HepG2 (cell line): ENCODE measurements around the gene PIP5K1C. TPM values are rescaled to one million over a fixed set of nuclear protein-coding genes. Genes with fewer than 3 reads are reported as not detected.
A peak's percentile ranks its signal among the peaks of the same experiment; 100 is the strongest.

Experiments used
- ATAC-seq: fragments of 200-7000 bp; cut with Tn5 transposase; 3 replicates; pipeline ENCODE4 v1.9.1; 2020; ENCODE audit warnings: mild to moderate bottlenecking, moderate library complexity
- BruUV-seq: library from RNA; stranded (reverse); fragments of 400-500 nt; replicated peaks from 2 replicates; lab custom pipeline; 2021; lab: Mats Ljungman, UMichigan
- CTCF ChIA-PET: fragments of 300-600 bp; formaldehyde crosslinking; extraction: SDS; loops from one replicate; lab custom pipeline; 2021; ENCODE audit warnings: low total read pairs, inconsistent platforms, low intra/inter-chr PET ratio; lab: Yijun Ruan, JAX
- POLR2A ChIA-PET: fragments of 350-600 bp; sonication (Branson Sonifier 250); formaldehyde crosslinking; loops from one replicate; lab custom pipeline; 2020; ENCODE audit warnings: antibody characterized with exemption, inconsistent platforms; lab: Yijun Ruan, JAX
- DNase-seq: peaks from one replicate; pipeline ENCODE4 v3.0.0-alpha.2; 2015; ENCODE audit warnings: low spot score
- FAIRE-seq: peaks from 3 replicates; lab custom pipeline; 2011; peaks lifted over from hg19 to GRCh38; lab: Jason Lieb, UNC
- H2AFZ ChIP-seq: one replicate; pipeline ENCODE4 v1.6.1; 2011; ENCODE audit warnings: low read length, inconsistent platforms
- H3K27ac ChIP-seq: fragments of 300-600 bp; 3 replicates; pipeline ENCODE4 v1.8.0; 2011; ENCODE audit warnings: mixed run types, mild to moderate bottlenecking, mixed read lengths, low read length, inconsistent platforms; ENCODE audit not compliant: insufficient read depth; ENCODE audit errors: extremely low read length
- H3K27me3 ChIP-seq, 2 experiments: fragments of 200-600 bp in 1 of 2; 2 replicates in 1 of 2; 3 replicates in 1 of 2; pipeline versions ENCODE4 v1.6.0 to v1.8.0; 2011; ENCODE audit warnings: low read length in 2 of 2, mild to moderate bottlenecking in 2 of 2, moderate library complexity in 2 of 2, inconsistent platforms in 1 of 2; ENCODE audit not compliant: insufficient read depth in 2 of 2, control insufficient read depth in 1 of 2
- H3K36me3 ChIP-seq, 2 experiments: fragments of 200-600 bp in 1 of 2; replicated peaks in 1 of 2; 2 replicates in 1 of 2; 3 replicates in 1 of 2; pipeline versions ENCODE4 v1.5.1 to v1.8.0; 2011; ENCODE audit warnings: low read length in 2 of 2, inconsistent platforms in 1 of 2; ENCODE audit not compliant: insufficient read depth in 2 of 2, control insufficient read depth in 1 of 2
- H3K4me1 ChIP-seq: 2 replicates; pipeline ENCODE4 v1.5.1; 2012; ENCODE audit warnings: low read length, inconsistent platforms; ENCODE audit not compliant: insufficient read depth
- H3K4me2 ChIP-seq: 2 replicates; pipeline ENCODE4 v1.6.0; 2011; ENCODE audit warnings: low read depth, low read length, inconsistent platforms
- H3K4me3 ChIP-seq, 3 experiments: fragments of 200-600 bp in 1 of 3; sonication (generic), shearing (Covaris generic) in 1 of 3; replicated peaks in 1 of 3; 2 replicates each; pipeline ENCODE4 v1.5.1; 2011 to 2016; ENCODE audit warnings: low read length in 3 of 3, inconsistent platforms in 2 of 3, low read depth in 2 of 3, mild to moderate bottlenecking in 2 of 3, control low read depth in 1 of 3, mixed read lengths in 1 of 3; ENCODE audit not compliant: insufficient read depth in 1 of 3
- H3K79me2 ChIP-seq: one replicate; pipeline ENCODE4 v1.6.1; 2011; ENCODE audit warnings: low read length, inconsistent platforms; ENCODE audit not compliant: insufficient read depth
- H3K9ac ChIP-seq: 2 replicates; pipeline ENCODE4 v1.6.0; 2011; ENCODE audit warnings: mild to moderate bottlenecking, low read depth, low read length, inconsistent platforms; ENCODE audit not compliant: insufficient read depth
- H3K9me3 ChIP-seq: 2 replicates; pipeline ENCODE4 v1.5.1; 2012; ENCODE audit warnings: mild to moderate bottlenecking, low read length
- H4K20me1 ChIP-seq: 2 replicates; pipeline ENCODE4 v1.6.0; 2011; ENCODE audit warnings: inconsistent platforms, mild to moderate bottlenecking, low read length, moderate library complexity; ENCODE audit not compliant: insufficient read depth
- CTCF ChIP-seq: sonication (generic); formaldehyde crosslinking; IDR thresholded peaks from 2 replicates; pipeline ENCODE4 v1.5.0; 2020; ENCODE audit warnings: mild to moderate bottlenecking, missing genetic modification reagents, moderate library complexity
- MATR3 ChIP-seq: sonication (generic); formaldehyde crosslinking; IDR thresholded peaks from 2 replicates; pipeline ENCODE4 v1.4.0; 2020; ENCODE audit warnings: missing genetic modification reagents
- NFKB2 ChIP-seq: sonication (generic); formaldehyde crosslinking; IDR thresholded peaks from 2 replicates; pipeline ENCODE4 v1.4.0; 2020; ENCODE audit warnings: missing genetic modification reagents, borderline replicate concordance
- PHF20 ChIP-seq: sonication (generic); formaldehyde crosslinking; IDR thresholded peaks from 2 replicates; pipeline ENCODE4 v1.5.0; 2020; ENCODE audit warnings: mild to moderate bottlenecking, missing genetic modification reagents
- REL ChIP-seq: sonication (generic); formaldehyde crosslinking; conservative IDR thresholded peaks from 2 replicates; pipeline ENCODE4 v1.8.0; 2022; ENCODE audit warnings: mild to moderate bottlenecking, missing genetic modification reagents, moderate library complexity
- RELA ChIP-seq: sonication (generic); formaldehyde crosslinking; IDR thresholded peaks from 2 replicates; pipeline ENCODE4 v1.4.0; 2020; ENCODE audit warnings: missing genetic modification reagents
- ZNF460 ChIP-seq: sonication (generic); formaldehyde crosslinking; IDR thresholded peaks from 2 replicates; pipeline ENCODE4 v1.5.1; 2020; ENCODE audit warnings: missing genetic modification reagents, mild to moderate bottlenecking, borderline replicate concordance
- ZSCAN21 ChIP-seq: sonication (generic); formaldehyde crosslinking; IDR thresholded peaks from 2 replicates; pipeline ENCODE4 v1.8.0; 2022; ENCODE audit warnings: mild to moderate bottlenecking, missing genetic modification reagents, moderate library complexity, borderline replicate concordance
- WGBS: methylation state at CpG from one replicate; pipeline ENCODE4 v1.1.6; 2017; ENCODE audit warnings: low lambda C conversion rate; 5-methylcytosine and 5-hydroxymethylcytosine counted together
- in situ Hi-C: cut with HindIII; loops from 2 replicates; pipeline ENCODE4 v1.10.0; 2017; ENCODE audit warnings: low pct_unique_long_range_greater_than_20kb; ENCODE audit not compliant: extremely low pct_ligation_motif_present
- intact Hi-C: fragments of 100-400 bp; cut with micrococcal nuclease; formaldehyde crosslinking; loops from one replicate; pipeline ENCODE4 v1.10.0; 2022; ENCODE audit not compliant: unreplicated experiment
- polyA plus RNA-seq, 8 experiments: library from polyadenylated mRNA; depleted of rRNA in 3 of 8; stranded (reverse) in 7 of 8; unstranded in 1 of 8; fragments of >200 nt; fragmentation: Illumina TruSeq in 4 of 8; extraction: Trizol in 4 of 8; gene quantifications; 2 replicates each; pipeline versions ENCODE4 v1.2.1 to v1.2.3, GENCODE V29; 2011 to 2016; ENCODE audit warnings: low read depth in 4 of 8, missing spikeins in 1 of 8, mixed read lengths in 1 of 8; ENCODE audit not compliant: insufficient read depth in 1 of 8
- total RNA-seq, 5 experiments: library from RNA; depleted of rRNA; stranded (reverse); fragments of >200 nt; fragmentation: Illumina TruSeq; extraction: Trizol; gene quantifications; 2 replicates each; pipeline ENCODE4 v1.2.3, GENCODE V29; 2016; ENCODE audit warnings: low read depth in 1 of 5

The PIP5K1C gene
- total and polyA plus RNA-seq, 2 of the 13 experiments (the other 11 are each of a cell fraction or from before 2014, with no cell fraction given) = 3.6 to 4.3 TPM

DNA sequence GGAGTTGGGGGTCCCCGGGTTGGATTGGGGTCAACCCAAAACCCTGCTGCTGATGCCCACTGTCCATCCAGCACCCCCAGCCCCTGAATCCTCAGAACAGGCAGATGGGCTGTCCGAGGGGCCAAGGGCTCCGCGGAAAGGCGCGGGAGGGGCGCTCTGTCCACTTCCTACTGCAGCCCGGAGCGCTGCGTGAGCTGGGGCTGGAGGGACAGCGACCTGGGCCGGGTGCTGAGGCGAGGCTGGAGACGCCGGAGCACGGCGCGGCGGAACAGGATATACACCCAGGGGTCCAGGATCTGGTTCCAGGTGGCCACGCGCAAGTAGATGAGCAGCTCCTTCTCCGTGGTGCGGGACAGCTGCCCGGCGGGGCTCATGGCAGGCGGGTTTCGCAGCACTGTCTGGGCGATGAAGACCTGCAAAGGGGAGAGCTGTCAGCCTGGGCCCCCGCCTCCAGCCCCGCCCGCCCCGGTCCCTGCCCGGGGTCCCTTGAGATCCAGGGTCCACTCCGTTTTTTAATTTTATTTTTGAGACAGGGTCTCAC is 104.7 kb downstream of the PIP5K1C start:
- H3K4me1 ChIP-seq = no peaks in the 10 kb centered on the region; the same call in 1 of the 2 replicates
- FAIRE-seq (no peak), DNase-seq (no peak), ATAC-seq (no peak)
- no peaks in the 10 kb centered on the region for H3K36me3 ChIP-seq
- H3K9me3 ChIP-seq = no peaks in the 10 kb centered on the region
- in situ Hi-C loops = no loop called here
- no peak for TF ChIP-seq ZSCAN21
- TF ChIP-seq MATR3 = no peak
- no peak for TF ChIP-seq NFKB2 (CRISPR knock-in tag)
- no peak for TF ChIP-seq RELA (CRISPR knock-in tag)
- no peak for TF ChIP-seq ZNF460 (CRISPR knock-in tag)
- 53% methylated on average over 21 of the region's 34 CpGs for WGBS
- H3K27me3 ChIP-seq = peaks cover 3 to 16% of the 10 kb centered on the region in 2 experiments; a peak in 3 of 5 replicates
- H3K9ac ChIP-seq = no peak overlapping the region
- H2AFZ ChIP-seq = no peak overlapping the region
- no peak overlapping the region for H3K27ac ChIP-seq
- intact Hi-C loops = no loop called here
- H3K4me2 ChIP-seq = no peak overlapping the region
- ChIA-PET CTCF (no interaction called here), POLR2A (interaction anchor here (0.6 kb wide), 1 partner anchor 500 kb away, joined by 3 read pairs; no protein-coding TSS in a partner anchor)
- no peaks in the 10 kb centered on the region for H4K20me1 ChIP-seq
- BruUV-seq = no TSS peak
- H3K79me2 ChIP-seq = no peaks in the 10 kb centered on the region
- H3K4me3 ChIP-seq = no peak overlapping the region

DNA sequence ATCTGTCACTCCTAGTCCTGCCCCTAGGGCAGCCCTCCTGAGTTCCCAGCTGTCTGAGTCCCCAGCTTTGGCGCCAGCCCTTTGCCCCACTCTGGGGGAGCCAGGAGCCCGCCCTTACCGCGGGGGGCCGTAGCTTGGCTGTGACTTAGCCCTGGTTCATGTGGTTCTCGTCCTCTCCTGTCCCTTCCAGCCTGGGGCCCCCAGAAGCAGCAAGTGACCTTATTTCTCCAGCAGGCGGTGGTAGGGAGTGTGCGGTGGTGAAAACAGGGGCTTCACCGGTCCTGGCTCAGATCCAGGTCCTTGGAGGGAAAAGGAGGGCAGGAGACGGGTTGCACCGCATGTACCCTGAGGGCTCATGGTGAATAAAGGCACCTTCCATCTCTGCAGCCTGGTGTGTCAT is 107.1 kb downstream of the PIP5K1C start:
- H4K20me1 ChIP-seq = no peaks in the 10 kb centered on the region
- no peaks in the 10 kb centered on the region for H3K79me2 ChIP-seq
- no peak overlapping the region for H3K9ac ChIP-seq
- H3K4me1 ChIP-seq = no peaks in the 10 kb centered on the region
- H3K36me3 ChIP-seq = no peaks in the 10 kb centered on the region
- no peak overlapping the region for H3K4me3 ChIP-seq
- POLR2A ChIA-PET = no interaction called here
- CTCF ChIA-PET = no interaction called here
- WGBS = 14% methylated on average over 11 of the region's 11 CpGs
- no peak overlapping the region for H3K27ac ChIP-seq
- in situ Hi-C loops (no loop called here), intact Hi-C loops (no loop called here)
- FAIRE-seq (no peak), DNase-seq (no peak), ATAC-seq (peak; percentile 54; the same call in 2 of the 3 replicates)
- H3K4me2 ChIP-seq = no peak overlapping the region
- H3K9me3 ChIP-seq = no peaks in the 10 kb centered on the region
- H2AFZ ChIP-seq = no peak overlapping the region
- BruUV-seq = no TSS peak
- H3K27me3 ChIP-seq = peaks cover 3 to 23% of the 10 kb centered on the region in 2 experiments; a peak in 3 of 5 replicates
- TF ChIP-seq REL (CRISPR knock-in tag) (no peak), PHF20 (CRISPR knock-in tag) (no peak), CTCF (peak; percentile 33; the same call in 1 of the 2 replicates)
- TF ChIP-seq, all 625 proteins: peak for 1
